ENCODE measurements around the gene EXOSC5. TPM values are rescaled to one million over a fixed set of nuclear protein-coding genes. Genes with fewer than 3 reads are reported as not detected.
"Not testable (repeated sequence)": the region's sequence is repeated elsewhere in the genome, so short reads cannot be mapped to it uniquely, and the experiment has no call there.

Gene EXOSC5
- total and polyA plus RNA-seq, 10 of the 15 experiments (the other 5 are each of a cell fraction or from before 2014, with no cell fraction given) = 15.8 to 123 (median 52.7) TPM

DNA sequence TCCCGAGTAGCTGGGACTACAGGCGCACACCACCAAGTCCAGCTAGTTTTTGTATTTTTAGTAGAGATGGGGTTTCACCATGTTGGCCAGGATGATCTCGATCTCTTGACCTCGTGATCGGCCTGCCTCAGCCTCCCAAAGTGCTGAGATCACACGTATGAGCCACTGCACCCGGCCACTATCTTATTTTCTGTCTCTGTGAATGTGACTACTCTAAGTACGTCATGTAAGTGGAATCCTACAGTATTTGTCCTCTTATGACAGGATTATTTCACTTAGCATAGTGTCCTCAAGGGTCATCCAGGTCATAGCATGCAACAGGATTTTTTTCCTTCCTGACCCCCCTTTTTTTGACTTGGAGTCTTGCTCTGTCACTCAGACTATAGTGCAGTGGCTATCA is 25.6 kb downstream of the EXOSC5 start (continued):
- TF ChIP-seq, protein P1, sequence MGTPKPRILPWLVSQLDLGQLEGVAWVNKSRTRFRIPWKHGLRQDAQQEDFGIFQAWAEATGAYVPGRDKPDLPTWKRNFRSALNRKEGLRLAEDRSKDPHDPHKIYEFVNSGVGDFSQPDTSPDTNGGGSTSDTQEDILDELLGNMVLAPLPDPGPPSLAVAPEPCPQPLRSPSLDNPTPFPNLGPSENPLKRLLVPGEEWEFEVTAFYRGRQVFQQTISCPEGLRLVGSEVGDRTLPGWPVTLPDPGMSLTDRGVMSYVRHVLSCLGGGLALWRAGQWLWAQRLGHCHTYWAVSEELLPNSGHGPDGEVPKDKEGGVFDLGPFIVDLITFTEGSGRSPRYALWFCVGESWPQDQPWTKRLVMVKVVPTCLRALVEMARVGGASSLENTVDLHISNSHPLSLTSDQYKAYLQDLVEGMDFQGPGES (IDR thresholded peaks at IDR 0.05) = no peak
- TF ChIP-seq POLR2A (IDR thresholded peaks at IDR 0.05; ENCODE audit: low read depth, low read length) = no peak
- no peak for TF ChIP-seq SREBF1 (IDR thresholded peaks at IDR 0.05; ENCODE audit: low read length)

DNA sequence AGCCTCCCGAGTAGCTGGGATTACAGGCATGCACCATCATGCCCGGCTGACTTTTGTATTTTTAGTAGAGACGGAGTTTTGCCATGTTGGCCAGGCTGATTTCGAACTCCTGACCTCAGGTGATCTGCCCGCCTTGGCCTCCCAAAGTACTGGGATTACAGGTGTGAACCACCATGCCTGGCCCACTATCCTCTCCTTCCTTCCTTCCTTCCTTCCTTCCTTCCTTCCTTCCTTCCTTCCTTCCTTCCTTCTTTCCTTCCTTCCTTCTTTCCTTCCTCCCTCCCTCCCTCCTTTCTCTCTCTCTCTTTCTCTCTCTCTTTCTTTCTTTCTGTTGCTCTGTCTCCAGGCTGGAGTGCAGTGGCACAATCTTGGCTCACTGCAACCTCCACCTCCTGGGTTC is 26.0 kb downstream of the EXOSC5 start:
- SMC1A ChIA-PET (ENCODE audit: uncharacterized antibody, unreplicated experiment); in situ Hi-C loops (cut with MboI); H3K9me3 ChIP-seq (replicated peaks; ENCODE audit: control insufficient read depth, insufficient read depth, low read length); POLR2A ChIA-PET; CTCF ChIA-PET; RAD21 ChIA-PET (ENCODE audit: unreplicated experiment); BruUV-seq (replicated peaks); H3K27ac ChIP-seq (ENCODE audit: control insufficient read depth, insufficient read depth); H3K79me2 ChIP-seq (ENCODE audit: control insufficient read depth, insufficient read depth, low read length); FAIRE-seq; H3K9ac ChIP-seq (ENCODE audit: control insufficient read depth, insufficient read depth, low read length); H3K4me2 ChIP-seq (ENCODE audit: control insufficient read depth, insufficient read depth); H3K36me3 ChIP-seq (ENCODE audit: control insufficient read depth in 2 of 2, insufficient read depth in 2 of 2, low read length in 1 of 2); H3K27me3 ChIP-seq (replicated peaks in 1 of 2; ENCODE audit: control insufficient read depth in 2 of 2, insufficient read depth in 2 of 2, low read length in 1 of 2); H4K20me1 ChIP-seq (ENCODE audit: control insufficient read depth, insufficient read depth); intact Hi-C loops (cut with micrococcal nuclease; ENCODE audit: unreplicated experiment); H3K4me3 ChIP-seq; DNase-seq (ENCODE audit: low read depth, low spot score); H2AFZ ChIP-seq (ENCODE audit: control insufficient read depth, low read depth, low read length); ATAC-seq: not testable (repeated sequence)
- TF ChIP-seq ETV6 (conservative IDR thresholded peaks at IDR 0.05 in 1 of 2, IDR thresholded peaks at IDR 0.05 in 1 of 2; ENCODE audit: borderline replicate concordance in 1 of 2, low read depth in 1 of 2) = peak in 1 of 2 experiments; percentile 57; a peak in 2 of 4 replicates
- 88% methylated on average over 5 of the region's 5 CpGs for WGBS (ENCODE audit: insufficient coverage, insufficient replicate concordance, low lambda C conversion rate, missing lambda C conversion rate)
- H3K4me1 ChIP-seq (ENCODE audit: control insufficient read depth, insufficient read depth, low read length) = peaks cover 18% of the 10 kb centered on the region

DNA sequence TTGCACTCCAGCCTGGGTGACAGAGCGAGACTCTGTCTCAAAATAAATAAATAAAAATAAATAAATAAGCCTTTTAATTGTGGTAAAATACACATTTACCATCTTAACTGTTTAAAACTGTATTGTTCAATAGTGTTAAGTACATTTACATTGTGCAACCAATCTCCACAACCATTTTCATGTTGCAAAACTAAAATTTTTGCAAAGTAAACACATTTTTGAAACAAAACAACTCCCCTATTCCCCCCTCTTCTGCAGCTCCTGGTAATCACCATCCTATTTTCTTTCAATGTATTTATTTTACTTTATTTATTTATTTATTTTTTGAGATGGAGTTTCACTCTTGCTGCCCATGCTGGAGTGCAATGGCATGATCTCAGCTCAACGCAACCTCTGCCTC is 27.4 kb downstream of the EXOSC5 start:
- in situ Hi-C loops (cut with MboI) = no loop called here
- H3K4me3 ChIP-seq = no peak overlapping the region
- ChIA-PET CTCF (interaction anchor here (0.8 to 1.8 kb wide), 2 partner anchors 26 to 29 kb away, joined by 3 to 7 read pairs; no protein-coding TSS in a partner anchor), SMC1A (ENCODE audit: uncharacterized antibody, unreplicated experiment) (interaction anchor here (1.6 kb wide), 1 partner anchor 39 kb away, joined by 3 read pairs; no protein-coding TSS in a partner anchor), POLR2A (interaction anchor here (1.2 kb wide), 1 partner anchor 10 kb away, joined by 6 read pairs; no protein-coding TSS in a partner anchor), RAD21 (ENCODE audit: unreplicated experiment) (no interaction called here)
- no peak for ATAC-seq
- intact Hi-C loops (cut with micrococcal nuclease; ENCODE audit: unreplicated experiment) = no loop called here
- H3K79me2 ChIP-seq (ENCODE audit: control insufficient read depth, insufficient read depth, low read length) = peaks cover 15% of the 10 kb centered on the region
- no peak for DNase-seq (ENCODE audit: low read depth, low spot score)
- peaks cover 18% of the 10 kb centered on the region for H3K4me1 ChIP-seq (ENCODE audit: control insufficient read depth, insufficient read depth, low read length)
- no peaks in the 10 kb centered on the region for H3K27me3 ChIP-seq (replicated peaks in 1 of 2; ENCODE audit: control insufficient read depth in 2 of 2, insufficient read depth in 2 of 2, low read length in 1 of 2)
- no TSS peak for BruUV-seq (replicated peaks)
- no peaks in the 10 kb centered on the region for H3K36me3 ChIP-seq (ENCODE audit: control insufficient read depth in 2 of 2, insufficient read depth in 2 of 2, low read length in 1 of 2)
- H3K27ac ChIP-seq (ENCODE audit: control insufficient read depth, insufficient read depth) = no peak overlapping the region
- H2AFZ ChIP-seq (ENCODE audit: control insufficient read depth, low read depth, low read length) = no peak overlapping the region
- H3K9me3 ChIP-seq (replicated peaks; ENCODE audit: control insufficient read depth, insufficient read depth, low read length) = no peaks in the 10 kb centered on the region
- no peak overlapping the region for H3K4me2 ChIP-seq (ENCODE audit: control insufficient read depth, insufficient read depth)
- WGBS (ENCODE audit: insufficient coverage, insufficient replicate concordance, low lambda C conversion rate, missing lambda C conversion rate) = 95% methylated on average over 2 of the region's 2 CpGs
- no peak overlapping the region for H3K9ac ChIP-seq (ENCODE audit: control insufficient read depth, insufficient read depth, low read length)
- no peaks in the 10 kb centered on the region for H4K20me1 ChIP-seq (ENCODE audit: control insufficient read depth, insufficient read depth)
- no peak for FAIRE-seq
- no peak for TF ChIP-seq GABPA (IDR thresholded peaks at IDR 0.05; ENCODE audit: low read depth)
- TF ChIP-seq, protein P2, sequence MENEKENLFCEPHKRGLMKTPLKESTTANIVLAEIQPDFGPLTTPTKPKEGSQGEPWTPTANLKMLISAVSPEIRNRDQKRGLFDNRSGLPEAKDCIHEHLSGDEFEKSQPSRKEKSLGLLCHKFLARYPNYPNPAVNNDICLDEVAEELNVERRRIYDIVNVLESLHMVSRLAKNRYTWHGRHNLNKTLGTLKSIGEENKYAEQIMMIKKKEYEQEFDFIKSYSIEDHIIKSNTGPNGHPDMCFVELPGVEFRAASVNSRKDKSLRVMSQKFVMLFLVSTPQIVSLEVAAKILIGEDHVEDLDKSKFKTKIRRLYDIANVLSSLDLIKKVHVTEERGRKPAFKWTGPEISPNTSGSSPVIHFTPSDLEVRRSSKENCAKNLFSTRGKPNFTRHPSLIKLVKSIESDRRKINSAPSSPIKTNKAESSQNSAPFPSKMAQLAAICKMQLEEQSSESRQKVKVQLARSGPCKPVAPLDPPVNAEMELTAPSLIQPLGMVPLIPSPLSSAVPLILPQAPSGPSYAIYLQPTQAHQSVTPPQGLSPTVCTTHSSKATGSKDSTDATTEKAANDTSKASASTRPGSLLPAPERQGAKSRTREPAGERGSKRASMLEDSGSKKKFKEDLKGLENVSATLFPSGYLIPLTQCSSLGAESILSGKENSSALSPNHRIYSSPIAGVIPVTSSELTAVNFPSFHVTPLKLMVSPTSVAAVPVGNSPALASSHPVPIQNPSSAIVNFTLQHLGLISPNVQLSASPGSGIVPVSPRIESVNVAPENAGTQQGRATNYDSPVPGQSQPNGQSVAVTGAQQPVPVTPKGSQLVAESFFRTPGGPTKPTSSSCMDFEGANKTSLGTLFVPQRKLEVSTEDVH (IDR thresholded peaks at IDR 0.05; ENCODE audit: low read depth, partially characterized antibody) = no peak
- no peak for TF ChIP-seq SMAD5 (IDR thresholded peaks at IDR 0.05; ENCODE audit: low read depth)
- TF ChIP-seq, protein P3, sequence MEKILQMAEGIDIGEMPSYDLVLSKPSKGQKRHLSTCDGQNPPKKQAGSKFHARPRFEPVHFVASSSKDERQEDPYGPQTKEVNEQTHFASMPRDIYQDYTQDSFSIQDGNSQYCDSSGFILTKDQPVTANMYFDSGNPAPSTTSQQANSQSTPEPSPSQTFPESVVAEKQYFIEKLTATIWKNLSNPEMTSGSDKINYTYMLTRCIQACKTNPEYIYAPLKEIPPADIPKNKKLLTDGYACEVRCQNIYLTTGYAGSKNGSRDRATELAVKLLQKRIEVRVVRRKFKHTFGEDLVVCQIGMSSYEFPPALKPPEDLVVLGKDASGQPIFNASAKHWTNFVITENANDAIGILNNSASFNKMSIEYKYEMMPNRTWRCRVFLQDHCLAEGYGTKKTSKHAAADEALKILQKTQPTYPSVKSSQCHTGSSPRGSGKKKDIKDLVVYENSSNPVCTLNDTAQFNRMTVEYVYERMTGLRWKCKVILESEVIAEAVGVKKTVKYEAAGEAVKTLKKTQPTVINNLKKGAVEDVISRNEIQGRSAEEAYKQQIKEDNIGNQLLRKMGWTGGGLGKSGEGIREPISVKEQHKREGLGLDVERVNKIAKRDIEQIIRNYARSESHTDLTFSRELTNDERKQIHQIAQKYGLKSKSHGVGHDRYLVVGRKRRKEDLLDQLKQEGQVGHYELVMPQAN (conservative IDR thresholded peaks at IDR 0.05) = no peak
- TF ChIP-seq TCF7 (IDR thresholded peaks at IDR 0.05; ENCODE audit: borderline replicate concordance) = no peak
- TF ChIP-seq YBX1 (IDR thresholded peaks at IDR 0.05) = no peak
- TF ChIP-seq RELA (IDR thresholded peaks at IDR 0.05; ENCODE audit: borderline replicate concordance, partially characterized antibody) = no peak

Data from GM12878 (cell line).